Measurements from ENCODE around the gene ZNF296.

- TF ChIP-seq, protein P1, sequence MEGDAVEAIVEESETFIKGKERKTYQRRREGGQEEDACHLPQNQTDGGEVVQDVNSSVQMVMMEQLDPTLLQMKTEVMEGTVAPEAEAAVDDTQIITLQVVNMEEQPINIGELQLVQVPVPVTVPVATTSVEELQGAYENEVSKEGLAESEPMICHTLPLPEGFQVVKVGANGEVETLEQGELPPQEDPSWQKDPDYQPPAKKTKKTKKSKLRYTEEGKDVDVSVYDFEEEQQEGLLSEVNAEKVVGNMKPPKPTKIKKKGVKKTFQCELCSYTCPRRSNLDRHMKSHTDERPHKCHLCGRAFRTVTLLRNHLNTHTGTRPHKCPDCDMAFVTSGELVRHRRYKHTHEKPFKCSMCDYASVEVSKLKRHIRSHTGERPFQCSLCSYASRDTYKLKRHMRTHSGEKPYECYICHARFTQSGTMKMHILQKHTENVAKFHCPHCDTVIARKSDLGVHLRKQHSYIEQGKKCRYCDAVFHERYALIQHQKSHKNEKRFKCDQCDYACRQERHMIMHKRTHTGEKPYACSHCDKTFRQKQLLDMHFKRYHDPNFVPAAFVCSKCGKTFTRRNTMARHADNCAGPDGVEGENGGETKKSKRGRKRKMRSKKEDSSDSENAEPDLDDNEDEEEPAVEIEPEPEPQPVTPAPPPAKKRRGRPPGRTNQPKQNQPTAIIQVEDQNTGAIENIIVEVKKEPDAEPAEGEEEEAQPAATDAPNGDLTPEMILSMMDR (IDR thresholded peaks at IDR 0.05): no peak
- no peak for TF ChIP-seq POLR2A (IDR thresholded peaks at IDR 0.05)
Observed at GRCh38 chr19:45104658-45105349, 28.5 kb upstream of the ZNF296 start.
